CD4-positive, alpha-beta memory T cell (primary cell): ENCODE results near the gene VEGFC. TPM values are rescaled to one million over a fixed set of nuclear protein-coding genes. Genes with fewer than 3 reads are reported as not detected.

Experiments used
- CTCF ChIA-PET: fragments of 350-600 bp; sonication (Branson Sonifier 250); formaldehyde crosslinking; loops from one replicate; lab custom pipeline; 2021; ENCODE audit warnings: inconsistent platforms; ENCODE audit not compliant: partially characterized antibody; lab: Charles Lee
- POLR2A ChIA-PET: fragments of 350-600 bp; sonication (Branson Sonifier 250); formaldehyde crosslinking; loops from one replicate; lab custom pipeline; 2021; ENCODE audit not compliant: partially characterized antibody; lab: Charles Lee
- DNase-seq, 5 donors: peaks; one replicate each; pipeline versions ENCODE4 v3.0.0 to v3.0.0-alpha.2; 2020 to 2022; ENCODE audit warnings: mixed read lengths in 1 of 5
- H3K27ac ChIP-seq: one replicate; pipeline ENCODE4 v1.7.0; 2013; ENCODE audit warnings: low read depth, low read length
- H3K27me3 ChIP-seq: 2 replicates; pipeline ENCODE4 v1.7.0; 2013; ENCODE audit warnings: mild to moderate bottlenecking, low read length, moderate library complexity; ENCODE audit not compliant: insufficient read depth
- H3K36me3 ChIP-seq: 2 replicates; pipeline ENCODE4 v1.7.0; 2013; ENCODE audit warnings: mild to moderate bottlenecking, low read length, moderate library complexity; ENCODE audit not compliant: insufficient read depth
- H3K4me1 ChIP-seq: 2 replicates; pipeline ENCODE4 v1.7.0; 2013; ENCODE audit warnings: mild to moderate bottlenecking, low read length, moderate library complexity; ENCODE audit not compliant: insufficient read depth
- H3K4me3 ChIP-seq, 2 donors: one replicate each; pipeline ENCODE4 v1.7.0; 2013; ENCODE audit warnings: low read length in 2 of 2, mild to moderate bottlenecking in 1 of 2
- H3K9me3 ChIP-seq, 2 donors: one replicate each; pipeline ENCODE4 v1.7.0; 2013; ENCODE audit warnings: low read length in 2 of 2, control low read depth in 1 of 2; ENCODE audit not compliant: control insufficient read depth in 1 of 2
- H3K27ac Mint-ChIP-seq, 7 donors: one replicate each; pipeline ENCODE4 v1.8.0; 2020 to 2021; ENCODE audit warnings: mixed read lengths in 7 of 7, mild to moderate bottlenecking in 6 of 7, inconsistent platforms in 3 of 7, moderate library complexity in 3 of 7
- H3K27me3 Mint-ChIP-seq, 2 donors: one replicate each; pipeline ENCODE4 v1.8.0; 2020 to 2021; ENCODE audit warnings: mixed read lengths in 2 of 2
- H3K36me3 Mint-ChIP-seq, 2 donors: one replicate each; pipeline ENCODE4 v1.8.0; 2020 to 2021; ENCODE audit warnings: mixed read lengths in 2 of 2, inconsistent platforms in 1 of 2, mild to moderate bottlenecking in 1 of 2
- H3K4me1 Mint-ChIP-seq, 4 donors: one replicate each; pipeline ENCODE4 v1.8.0; 2020 to 2021; ENCODE audit warnings: mixed read lengths in 4 of 4, mild to moderate bottlenecking in 1 of 4
- H3K4me3 Mint-ChIP-seq, 8 donors: one replicate each; pipeline ENCODE4 v1.8.0; 2020 to 2021; ENCODE audit warnings: mixed read lengths in 8 of 8, mild to moderate bottlenecking in 7 of 8, moderate library complexity in 6 of 8, inconsistent platforms in 3 of 8
- H3K9me3 Mint-ChIP-seq, 8 donors: one replicate each; pipeline ENCODE4 v1.8.0; 2020 to 2021; ENCODE audit warnings: mixed read lengths in 8 of 8, mild to moderate bottlenecking in 5 of 8, inconsistent platforms in 3 of 8, moderate library complexity in 1 of 8
- intact Hi-C: fragments of 100-400 bp; cut with micrococcal nuclease; formaldehyde crosslinking; loops from one replicate; pipeline ENCODE4 v1.15.1; 2023
- polyA plus RNA-seq, 2 donors: library from polyadenylated mRNA; unstranded; fragments of 300-500 nt; fragmentation: Illumina TruSeq; gene quantifications; one replicate each; pipeline ENCODE4 v1.2.3, GENCODE V29; 2021
- total RNA-seq, 2 experiments: library from RNA; stranded (reverse); gene quantifications; one replicate each; pipeline ENCODE4 v1.2.3, GENCODE V29; 2021

VEGFC gene
- total and polyA plus RNA-seq, 4 experiments from 2014 or later = not detected

DNA sequence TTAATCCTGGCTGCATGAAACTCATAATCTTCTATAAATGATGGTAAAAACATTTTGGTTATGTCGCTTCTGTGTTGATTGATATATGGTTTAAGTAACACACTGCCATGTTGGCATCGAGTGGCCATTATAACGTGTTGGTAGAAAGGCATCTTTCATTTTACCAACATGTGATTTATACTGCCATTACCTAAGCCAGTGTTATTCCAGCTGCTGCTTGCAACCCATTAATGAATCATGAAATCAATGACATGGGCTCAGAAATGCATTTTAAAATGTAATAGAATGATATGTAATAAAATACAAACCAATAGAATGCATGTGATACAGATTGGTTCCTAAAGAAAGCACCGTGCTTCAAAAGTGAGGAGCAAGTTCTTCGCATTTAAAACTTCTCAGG is 102.0 kb downstream of the VEGFC start:
- CTCF ChIA-PET = no interaction called here
- no peak overlapping the region for H3K4me3 ChIP-seq
- H3K36me3 ChIP-seq = no peaks in the 10 kb centered on the region

DNA sequence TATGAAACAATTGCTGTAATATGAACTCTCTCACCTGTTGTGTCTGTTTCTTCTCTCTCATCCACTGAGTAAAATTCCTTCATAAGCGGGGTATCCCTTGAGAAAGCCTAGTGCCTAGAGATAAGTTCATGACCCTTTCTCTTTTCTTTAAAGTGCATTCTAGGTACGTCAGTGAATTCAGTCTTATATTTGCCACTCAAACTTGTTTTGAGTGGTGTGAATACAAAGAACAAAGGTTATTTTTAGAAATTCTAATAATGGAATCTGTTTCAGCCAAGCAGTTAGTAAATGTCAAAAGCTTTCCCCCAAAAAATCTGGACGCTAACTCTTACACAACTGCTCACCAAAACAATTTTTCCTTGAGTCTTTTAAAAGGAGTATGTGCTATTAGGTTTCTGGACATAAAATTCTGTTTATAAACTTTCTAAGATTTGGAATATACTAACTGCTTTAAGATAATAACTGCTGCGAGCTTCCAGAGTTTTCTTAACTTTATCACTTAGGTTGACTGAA is 112.0 kb downstream of the VEGFC start:
- H3K4me1 ChIP-seq = no peaks in the 10 kb centered on the region
- DNase-seq = no peak
- no peak overlapping the region for H3K4me3 ChIP-seq
- intact Hi-C loops = no loop called here
- Mint-ChIP-seq H3K27ac (no peak overlapping the region), H3K27me3 (no peaks in the 10 kb centered on the region), H3K9me3 (peaks cover 0 to 3% (median 0%) of the 10 kb centered on the region in 8 donors), H3K4me3 (no peak overlapping the region), H3K4me1 (no peaks in the 10 kb centered on the region), H3K36me3 (no peaks in the 10 kb centered on the region)
- H3K27me3 ChIP-seq = no peaks in the 10 kb centered on the region
- ChIA-PET CTCF (no interaction called here), POLR2A (no interaction called here)
- no peak overlapping the region for H3K27ac ChIP-seq
- H3K9me3 ChIP-seq = no peaks in the 10 kb centered on the region
- no peaks in the 10 kb centered on the region for H3K36me3 ChIP-seq

More for the DNA sequence above, 102.0 kb downstream of the VEGFC start:
- POLR2A ChIA-PET = no interaction called here
- Mint-ChIP-seq H3K27me3 (no peaks in the 10 kb centered on the region), H3K27ac (no peak overlapping the region), H3K36me3 (no peaks in the 10 kb centered on the region), H3K4me1 (no peaks in the 10 kb centered on the region), H3K9me3 (peaks cover 0 to 5% (median 3%) of the 10 kb centered on the region in 8 donors), H3K4me3 (no peak overlapping the region)
- no peak for DNase-seq
- Histone ChIP-seq H3K27ac (no peak overlapping the region), H3K27me3 (no peaks in the 10 kb centered on the region), H3K9me3 (no peaks in the 10 kb centered on the region), H3K4me1 (no peaks in the 10 kb centered on the region)
- intact Hi-C loops = no loop called here

DNA sequence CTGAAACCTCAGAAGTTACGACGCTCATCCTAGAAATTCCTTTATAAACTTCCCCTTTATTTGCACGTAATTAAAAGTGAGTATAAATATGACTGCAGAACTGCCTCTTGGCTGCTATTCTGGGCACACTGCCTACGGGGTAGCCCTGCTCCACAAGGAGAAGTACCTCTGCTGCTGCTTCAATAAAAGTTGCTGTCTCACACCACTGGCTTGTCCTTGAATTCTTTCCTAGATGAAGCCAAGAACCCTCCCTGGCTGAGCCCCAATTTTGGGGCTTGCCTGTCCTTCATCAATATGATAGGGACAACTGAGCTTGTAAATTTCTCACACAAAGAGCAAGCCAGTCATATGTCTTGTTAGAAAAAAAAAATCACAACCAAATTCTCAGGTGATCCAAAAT is 115.8 kb downstream of the VEGFC start:
- H3K4me3 Mint-ChIP-seq = no peak overlapping the region
- H3K36me3 ChIP-seq = no peaks in the 10 kb centered on the region
- no peaks in the 10 kb centered on the region for H3K27me3 ChIP-seq
- H3K36me3 Mint-ChIP-seq = no peaks in the 10 kb centered on the region
- no peaks in the 10 kb centered on the region for H3K4me1 ChIP-seq
- CTCF ChIA-PET = no interaction called here
- H3K9me3 ChIP-seq = no peaks in the 10 kb centered on the region
- no peak overlapping the region for H3K27ac ChIP-seq
- DNase-seq = no peak
- H3K4me3 ChIP-seq = no peak overlapping the region
- H3K9me3 Mint-ChIP-seq = peaks cover 0 to 3% (median 0%) of the 10 kb centered on the region in 8 donors
- H3K27ac Mint-ChIP-seq = no peak overlapping the region
- POLR2A ChIA-PET = no interaction called here
- intact Hi-C loops = no loop called here
- H3K27me3 Mint-ChIP-seq = no peaks in the 10 kb centered on the region
- H3K4me1 Mint-ChIP-seq = no peaks in the 10 kb centered on the region

DNA sequence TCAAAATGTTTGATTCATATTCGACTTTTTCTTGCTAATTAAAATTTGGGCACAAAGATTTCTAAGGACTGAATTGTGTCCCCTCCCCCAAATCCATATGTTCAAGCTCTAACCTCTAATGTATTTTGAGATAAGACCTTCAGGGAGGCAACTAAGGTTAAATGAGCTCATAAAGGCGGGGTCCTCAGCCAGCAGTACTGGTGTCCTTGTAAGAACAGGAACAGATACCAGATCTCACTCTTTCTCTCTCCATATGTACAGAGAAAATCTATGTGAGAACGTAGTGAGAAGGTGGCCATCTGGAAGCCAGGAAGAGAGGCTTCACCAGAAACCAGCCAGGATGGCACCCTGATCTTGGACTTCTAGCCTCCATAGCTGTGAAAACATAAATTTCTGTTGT is 116.9 kb downstream of the VEGFC start:
- POLR2A ChIA-PET = no interaction called here

DNA sequence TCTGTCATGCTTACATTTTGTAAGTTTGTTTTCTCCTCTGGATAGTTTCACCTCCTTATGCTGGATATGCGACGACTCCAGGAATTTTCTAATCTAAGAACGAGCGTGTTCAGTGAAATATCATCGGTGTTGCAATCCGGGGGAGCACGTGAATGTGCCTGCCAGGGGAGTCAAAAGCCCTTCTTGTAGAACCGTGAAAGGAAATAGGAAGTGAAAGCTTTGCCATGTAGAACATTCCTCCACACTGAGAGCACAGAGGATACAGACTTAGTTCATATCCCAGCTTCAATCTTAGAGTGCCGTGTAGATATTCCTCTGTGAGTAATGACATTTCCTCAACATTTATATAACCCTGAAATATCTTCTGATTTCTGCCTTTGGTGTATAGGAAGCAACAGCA is 121.2 kb downstream of the VEGFC start:
- Histone ChIP-seq H3K9me3 (no peaks in the 10 kb centered on the region), H3K4me1 (no peaks in the 10 kb centered on the region), H3K4me3 (no peak overlapping the region), H3K36me3 (no peaks in the 10 kb centered on the region), H3K27me3 (no peaks in the 10 kb centered on the region), H3K27ac (no peak overlapping the region)
- Mint-ChIP-seq H3K27me3 (no peaks in the 10 kb centered on the region), H3K4me3 (no peak overlapping the region), H3K27ac (no peak overlapping the region), H3K4me1 (no peaks in the 10 kb centered on the region), H3K9me3 (peaks cover 0 to 3% (median 0%) of the 10 kb centered on the region in 8 donors), H3K36me3 (no peaks in the 10 kb centered on the region)
- ChIA-PET CTCF (no interaction called here), POLR2A (no interaction called here)
- intact Hi-C loops = no loop called here
- no peak for DNase-seq

More for the DNA sequence above, 116.9 kb downstream of the VEGFC start:
- peaks cover 0 to 3% (median 0%) of the 10 kb centered on the region in 8 donors for H3K9me3 Mint-ChIP-seq
- Histone ChIP-seq H3K36me3 (no peaks in the 10 kb centered on the region), H3K4me3 (no peak overlapping the region), H3K27me3 (no peaks in the 10 kb centered on the region), H3K4me1 (no peaks in the 10 kb centered on the region), H3K9me3 (no peaks in the 10 kb centered on the region), H3K27ac (no peak overlapping the region)
- H3K27me3 Mint-ChIP-seq = no peaks in the 10 kb centered on the region
- intact Hi-C loops = no loop called here
- CTCF ChIA-PET = no interaction called here
- H3K27ac Mint-ChIP-seq = no peak overlapping the region
- no peak for DNase-seq
- H3K4me3 Mint-ChIP-seq = no peak overlapping the region
- no peaks in the 10 kb centered on the region for H3K36me3 Mint-ChIP-seq
- H3K4me1 Mint-ChIP-seq = no peaks in the 10 kb centered on the region

DNA sequence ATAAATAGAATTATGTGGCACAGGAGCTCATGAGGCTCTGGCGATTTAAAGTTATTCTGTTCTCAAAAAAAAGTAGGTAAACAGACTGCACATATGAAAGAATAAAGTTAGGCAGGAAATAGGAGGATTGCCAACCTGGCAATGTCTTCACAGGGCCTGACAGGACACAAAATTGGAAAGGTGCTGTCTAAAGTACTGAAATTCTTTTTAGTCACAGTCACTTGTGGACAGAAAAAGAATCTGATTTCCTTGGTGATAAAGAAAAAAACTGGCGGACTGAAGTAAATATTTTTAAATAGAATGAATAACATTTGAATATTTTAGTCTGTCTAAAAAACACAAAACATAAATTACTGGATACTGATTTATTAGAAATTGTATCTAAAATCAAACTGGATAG is 124.4 kb downstream of the VEGFC start:
- Histone ChIP-seq H3K9me3 (no peaks in the 10 kb centered on the region), H3K27ac (no peak overlapping the region), H3K36me3 (no peaks in the 10 kb centered on the region), H3K4me1 (no peaks in the 10 kb centered on the region), H3K27me3 (no peaks in the 10 kb centered on the region), H3K4me3 (no peak overlapping the region)
- peaks cover 0 to 4% (median under 1%) of the 10 kb centered on the region in 8 donors for H3K9me3 Mint-ChIP-seq
- no peak overlapping the region for H3K27ac Mint-ChIP-seq
- CTCF ChIA-PET = no interaction called here
- intact Hi-C loops = no loop called here
- H3K4me3 Mint-ChIP-seq = no peak overlapping the region
- no peaks in the 10 kb centered on the region for H3K4me1 Mint-ChIP-seq
- no peaks in the 10 kb centered on the region for H3K36me3 Mint-ChIP-seq
- POLR2A ChIA-PET = no interaction called here
- no peak for DNase-seq
- H3K27me3 Mint-ChIP-seq = no peaks in the 10 kb centered on the region

DNA sequence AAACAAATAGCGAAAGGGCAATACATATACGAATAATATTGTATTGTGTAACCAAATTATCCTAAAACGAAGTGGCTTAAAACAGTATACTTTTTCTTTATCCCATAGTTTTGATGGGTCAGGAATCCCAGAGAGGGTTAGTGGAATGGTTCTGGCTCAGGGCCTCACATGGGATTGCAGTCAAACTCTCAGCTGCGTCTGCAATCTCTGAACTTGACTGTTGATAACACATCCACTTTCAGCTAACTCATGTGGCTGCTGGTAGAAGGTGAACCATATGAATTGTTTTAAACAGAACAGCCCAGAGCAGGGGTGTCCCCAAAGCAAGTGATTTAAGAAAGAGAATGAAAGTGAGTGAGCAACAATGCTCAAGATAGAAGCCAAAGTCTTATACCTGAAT is 127.8 kb downstream of the VEGFC start:
- H3K27ac Mint-ChIP-seq = no peak overlapping the region

DNA sequence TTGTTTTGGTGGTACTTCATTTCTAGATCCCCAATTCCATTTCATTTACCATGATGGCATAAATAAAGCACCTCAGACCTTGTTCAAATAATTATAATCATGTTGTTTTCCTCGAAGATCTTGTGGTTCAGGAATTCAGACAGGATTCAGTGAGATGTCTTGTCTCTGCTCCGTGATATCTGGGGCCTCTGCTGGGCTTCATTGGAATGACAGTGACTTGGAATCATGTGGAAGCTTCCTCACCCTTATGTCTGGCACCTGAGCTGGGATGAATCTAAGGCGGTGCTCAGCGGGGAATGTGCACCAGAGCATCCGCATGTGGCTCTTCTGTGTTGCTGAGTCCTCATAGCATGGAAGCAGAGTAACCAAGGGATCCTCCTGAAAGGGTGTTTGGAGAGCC is 132.2 kb downstream of the VEGFC start:
- CTCF ChIA-PET = no interaction called here
- Mint-ChIP-seq H3K27me3 (no peaks in the 10 kb centered on the region), H3K4me1 (no peaks in the 10 kb centered on the region), H3K4me3 (no peak overlapping the region), H3K36me3 (no peaks in the 10 kb centered on the region), H3K27ac (no peak overlapping the region), H3K9me3 (peaks cover 0 to 4% (median 2%) of the 10 kb centered on the region in 8 donors)
- POLR2A ChIA-PET = no interaction called here
- Histone ChIP-seq H3K36me3 (no peaks in the 10 kb centered on the region), H3K9me3 (no peaks in the 10 kb centered on the region), H3K27me3 (no peaks in the 10 kb centered on the region), H3K4me3 (no peak overlapping the region), H3K27ac (no peak overlapping the region), H3K4me1 (no peaks in the 10 kb centered on the region)
- intact Hi-C loops = no loop called here
- no peak for DNase-seq

More for the DNA sequence above, 127.8 kb downstream of the VEGFC start:
- ChIA-PET CTCF (no interaction called here), POLR2A (no interaction called here)
- Mint-ChIP-seq H3K4me1 (no peaks in the 10 kb centered on the region), H3K4me3 (no peak overlapping the region), H3K36me3 (no peaks in the 10 kb centered on the region), H3K9me3 (peaks cover 0 to 4% (median 2%) of the 10 kb centered on the region in 8 donors), H3K27me3 (no peaks in the 10 kb centered on the region)
- Histone ChIP-seq H3K4me3 (no peak overlapping the region), H3K27ac (no peak overlapping the region), H3K27me3 (no peaks in the 10 kb centered on the region), H3K4me1 (no peaks in the 10 kb centered on the region), H3K9me3 (no peaks in the 10 kb centered on the region), H3K36me3 (no peaks in the 10 kb centered on the region)
- intact Hi-C loops = no loop called here
- no peak for DNase-seq
